ENCODE data around the gene TM9SF1. TPM values are rescaled to one million over a fixed set of nuclear protein-coding genes. Genes with fewer than 3 reads are reported as not detected.
A peak's percentile ranks its signal among the peaks of the same experiment; 100 is the strongest.

Gene TM9SF1
- total RNA-seq, 3 donors from 2014 or later (not counting 1 experiment from before 2014, with no cell fraction given): 15.2 to 32.1 (median 28.7) TPM

GRCh38 chr14:24171422-24172260 lies 23.6 kb downstream of the TM9SF1 start, which contains the start of gene REC8:
Gene REC8, plus strand, starts transcription at chr14:24172080. Its CDS starts 473 bp downstream, at chr14:24172553.
- peaks cover 23% of the 10 kb centered on the region for H3K36me3 ChIP-seq (ENCODE audit: control insufficient read depth, insufficient read depth, low read length)
- DNase-seq: peak; percentile 68 to 87
- Mint-ChIP-seq H3K27ac (peak within 1 kb of the TSS; percentile 77 to 89), H3K9me3 (no peaks in the 10 kb centered on the region), H3K4me1 (peaks cover 5 to 32% of the 10 kb centered on the region in 2 donors), H3K27me3 (ENCODE audit: low read depth in 2 of 2) (no peaks in the 10 kb centered on the region), H3K36me3 (no peaks in the 10 kb centered on the region), H3K4me3 (peak within 1 kb of the TSS; percentile 92)
- peak; percentile 87 to 93 (median 91) for ATAC-seq
- WGBS (ENCODE audit: insufficient coverage): 8% methylated on average over 63 of the region's 63 CpGs
- H3K4me1 ChIP-seq (ENCODE audit: control insufficient read depth, insufficient read depth, low read length): peaks cover 26% of the 10 kb centered on the region
- peak within 1 kb of the TSS; percentile 34 for H3K4me3 ChIP-seq (ENCODE audit: low read length)
- intact Hi-C loops (cut with micrococcal nuclease): no loop called here
- TF ChIP-seq, protein P1, sequence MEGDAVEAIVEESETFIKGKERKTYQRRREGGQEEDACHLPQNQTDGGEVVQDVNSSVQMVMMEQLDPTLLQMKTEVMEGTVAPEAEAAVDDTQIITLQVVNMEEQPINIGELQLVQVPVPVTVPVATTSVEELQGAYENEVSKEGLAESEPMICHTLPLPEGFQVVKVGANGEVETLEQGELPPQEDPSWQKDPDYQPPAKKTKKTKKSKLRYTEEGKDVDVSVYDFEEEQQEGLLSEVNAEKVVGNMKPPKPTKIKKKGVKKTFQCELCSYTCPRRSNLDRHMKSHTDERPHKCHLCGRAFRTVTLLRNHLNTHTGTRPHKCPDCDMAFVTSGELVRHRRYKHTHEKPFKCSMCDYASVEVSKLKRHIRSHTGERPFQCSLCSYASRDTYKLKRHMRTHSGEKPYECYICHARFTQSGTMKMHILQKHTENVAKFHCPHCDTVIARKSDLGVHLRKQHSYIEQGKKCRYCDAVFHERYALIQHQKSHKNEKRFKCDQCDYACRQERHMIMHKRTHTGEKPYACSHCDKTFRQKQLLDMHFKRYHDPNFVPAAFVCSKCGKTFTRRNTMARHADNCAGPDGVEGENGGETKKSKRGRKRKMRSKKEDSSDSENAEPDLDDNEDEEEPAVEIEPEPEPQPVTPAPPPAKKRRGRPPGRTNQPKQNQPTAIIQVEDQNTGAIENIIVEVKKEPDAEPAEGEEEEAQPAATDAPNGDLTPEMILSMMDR (IDR thresholded peaks at IDR 0.05): no peak
- no peaks in the 10 kb centered on the region for H3K27me3 ChIP-seq (ENCODE audit: control insufficient read depth, insufficient read depth, low read length)
- peak within 1 kb of the TSS; percentile 22 for H3K27ac ChIP-seq (ENCODE audit: low read length)
- no peaks in the 10 kb centered on the region for H3K9me3 ChIP-seq (ENCODE audit: control insufficient read depth, insufficient read depth, low read length)

DNA sequence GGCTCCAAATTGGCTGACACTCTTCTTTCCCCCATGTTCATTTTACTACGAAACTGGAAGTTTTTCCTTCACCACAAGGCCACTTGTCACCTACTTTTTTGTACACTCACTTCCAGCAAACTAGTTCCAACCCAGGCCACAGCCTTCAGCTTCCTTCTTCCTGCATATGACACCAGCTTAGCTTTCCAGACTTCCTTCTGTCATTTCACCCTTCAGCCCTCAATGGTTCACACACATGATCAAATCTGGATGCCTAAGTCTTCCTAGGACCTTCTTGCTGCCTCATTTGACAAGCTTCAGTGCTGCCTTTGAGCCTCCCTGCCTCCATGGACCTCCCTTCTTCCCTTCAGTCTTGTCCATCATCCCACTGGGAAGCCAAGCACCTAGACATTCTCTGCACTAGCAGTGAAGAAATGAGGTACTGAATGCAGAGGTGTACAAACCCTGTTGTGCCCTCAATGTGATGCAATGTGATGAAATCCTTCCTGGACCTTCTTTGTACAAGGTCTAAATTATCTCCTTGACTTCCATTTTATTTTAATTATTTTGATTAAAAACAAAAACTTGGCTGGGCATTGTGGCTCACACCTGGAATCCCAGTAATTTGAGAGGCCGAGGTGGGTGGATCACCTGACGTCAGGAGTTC lies 27.6 kb downstream of the TM9SF1 start:
- Mint-ChIP-seq H3K27me3 (ENCODE audit: low read depth in 2 of 2) (no peaks in the 10 kb centered on the region), H3K36me3 (no peaks in the 10 kb centered on the region), H3K4me1 (peaks cover 30 to 53% of the 10 kb centered on the region in 2 donors), H3K9me3 (no peaks in the 10 kb centered on the region), H3K4me3 (no peak overlapping the region), H3K27ac (peak overlapping the region; percentile 61 to 71)
- intact Hi-C loops (cut with micrococcal nuclease): no loop called here
- no peaks in the 10 kb centered on the region for H3K27me3 ChIP-seq (ENCODE audit: control insufficient read depth, insufficient read depth, low read length)
- H3K4me1 ChIP-seq (ENCODE audit: control insufficient read depth, insufficient read depth, low read length): peaks cover 38% of the 10 kb centered on the region
- WGBS (ENCODE audit: insufficient coverage): 90% methylated on average over 3 of the region's 3 CpGs
- TF ChIP-seq, protein P1 (IDR thresholded peaks at IDR 0.05): no peak
- no peak overlapping the region for H3K27ac ChIP-seq (ENCODE audit: low read length)
- H3K4me3 ChIP-seq (ENCODE audit: low read length): no peak overlapping the region
- DNase-seq: no peak
- H3K9me3 ChIP-seq (ENCODE audit: control insufficient read depth, insufficient read depth, low read length): no peaks in the 10 kb centered on the region
- ATAC-seq: no peak
- H3K36me3 ChIP-seq (ENCODE audit: control insufficient read depth, insufficient read depth, low read length): peaks cover 61% of the 10 kb centered on the region

- intact Hi-C loops (cut with micrococcal nuclease): no loop called here
- DNase-seq: no peak
- no peak overlapping the region for H3K27ac ChIP-seq (ENCODE audit: low read length)
- no peak for ATAC-seq
- Mint-ChIP-seq H3K4me1 (peaks cover 43 to 59% of the 10 kb centered on the region in 2 donors), H3K4me3 (no peak overlapping the region), H3K9me3 (no peaks in the 10 kb centered on the region), H3K27ac (peak overlapping the region; percentile 71 to 73), H3K27me3 (ENCODE audit: low read depth in 2 of 2) (no peaks in the 10 kb centered on the region), H3K36me3 (no peaks in the 10 kb centered on the region)
- TF ChIP-seq, protein P1 (IDR thresholded peaks at IDR 0.05): no peak
- 96% methylated on average over 5 of the region's 5 CpGs for WGBS (ENCODE audit: insufficient coverage)
- no peaks in the 10 kb centered on the region for H3K9me3 ChIP-seq (ENCODE audit: control insufficient read depth, insufficient read depth, low read length)
- H3K27me3 ChIP-seq (ENCODE audit: control insufficient read depth, insufficient read depth, low read length): no peaks in the 10 kb centered on the region
- H3K36me3 ChIP-seq (ENCODE audit: control insufficient read depth, insufficient read depth, low read length): peaks cover 64% of the 10 kb centered on the region
- no peak overlapping the region for H3K4me3 ChIP-seq (ENCODE audit: low read length)
- H3K4me1 ChIP-seq (ENCODE audit: control insufficient read depth, insufficient read depth, low read length): peaks cover 30% of the 10 kb centered on the region
Observed at GRCh38 chr14:24165785-24166184, 29.5 kb downstream of the TM9SF1 start.

All from natural killer cell (primary cell).